Spleen (tissue), 11 donors: ENCODE data around the gene TBC1D22A. TPM values are rescaled to one million over a fixed set of nuclear protein-coding genes. Genes with fewer than 3 reads are reported as not detected.

Experiments used
- DNase-seq: peaks from one replicate; pipeline ENCODE4 v3.0.0-alpha.2; 2020
- H3K27ac ChIP-seq, 8 donors: fragments of 200-600 bp; sonication (generic) in 7 of 8; 1 replicate in 4 of 8; 2 replicates in 4 of 8; pipeline versions ENCODE4 v1.5.0 to v1.8.0; 2016 to 2021; ENCODE audit warnings: inconsistent platforms in 4 of 8, mild to moderate bottlenecking in 4 of 8, moderate library complexity in 1 of 8
- H3K27me3 ChIP-seq, 7 donors: fragments of 200-600 bp; sonication (generic) in 6 of 7; replicated peaks in 1 of 7; 1 replicate in 4 of 7; 2 replicates in 3 of 7; pipeline versions ENCODE4 v1.5.0 to v1.8.0; 2016 to 2021; ENCODE audit warnings: inconsistent platforms in 3 of 7, mild to moderate bottlenecking in 1 of 7
- H3K36me3 ChIP-seq, 6 donors: fragments of 200-600 bp; sonication (generic) in 5 of 6; 1 replicate in 4 of 6; 2 replicates in 2 of 6; pipeline versions ENCODE4 v1.5.0 to v1.8.0; 2016 to 2021; ENCODE audit warnings: inconsistent platforms in 2 of 6
- H3K4me1 ChIP-seq, 6 donors: fragments of 200-600 bp; sonication (generic) in 5 of 6; 1 replicate in 3 of 6; 2 replicates in 3 of 6; pipeline versions ENCODE4 v1.5.0 to v1.8.0; 2016 to 2021; ENCODE audit warnings: inconsistent platforms in 3 of 6
- H3K4me3 ChIP-seq, 8 donors: fragments of 200-600 bp; sonication (generic) in 7 of 8; 1 replicate in 4 of 8; 2 replicates in 4 of 8; pipeline versions ENCODE4 v1.5.0 to v1.8.0; 2016 to 2021; ENCODE audit warnings: inconsistent platforms in 4 of 8, mild to moderate bottlenecking in 4 of 8, moderate library complexity in 2 of 8
- H3K9me3 ChIP-seq, 8 donors: fragments of 200-600 bp; sonication (generic) in 7 of 8; 1 replicate in 4 of 8; 2 replicates in 4 of 8; pipeline versions ENCODE4 v1.5.0 to v1.8.0; 2016 to 2021; ENCODE audit warnings: inconsistent platforms in 4 of 8
- CTCF ChIP-seq, 11 experiments: fragments of 200-600 bp in 7 of 11; fragments of 450-650 bp in 4 of 11; sonication (generic) in 4 of 11; IDR thresholded peaks in 8 of 11; conservative IDR thresholded peaks in 3 of 11; 1 replicate in 7 of 11; 2 replicates in 4 of 11; pipeline versions ENCODE4 v1.4.0 to v1.8.0; 2016 to 2021; ENCODE audit warnings: antibody characterized with exemption in 11 of 11, inconsistent platforms in 4 of 11, mild to moderate bottlenecking in 1 of 11
- POLR2A ChIP-seq, 3 donors: fragments of 450-650 bp; IDR thresholded peaks; one replicate each; pipeline ENCODE4 v1.5.1; 2017; ENCODE audit warnings: antibody characterized with exemption in 3 of 3, mild to moderate bottlenecking in 1 of 3
- POLR2AphosphoS5 ChIP-seq, 3 donors: sonication (generic); formaldehyde crosslinking; IDR thresholded peaks; one replicate each; pipeline ENCODE4 v1.5.1; 2017; ENCODE audit warnings: antibody characterized with exemption in 3 of 3
- WGBS, 5 donors: extraction: QIAGEN DNeasy Blood & Tissue Kit in 3 of 5; methylation state at CpG; one replicate each; pipeline versions ENCODE4 v1.1.5 to v1.1.7; 2013 to 2018; 5-methylcytosine and 5-hydroxymethylcytosine counted together
- intact Hi-C: fragments of 100-400 bp; cut with DNase I; formaldehyde crosslinking; loops from one replicate; pipeline ENCODE4 v1.15.0; 2023; ENCODE audit warnings: low total_unique reads
- polyA plus RNA-seq, 3 donors: library from polyadenylated mRNA; stranded (reverse); fragments of 200-250 nt; gene quantifications; one replicate each; pipeline ENCODE4 v1.2.1, GENCODE V29; 2013
- total RNA-seq, 7 donors: library from RNA; depleted of rRNA in 3 of 7; stranded (reverse); fragments of >200 nt in 3 of 7; fragmentation: NEBNext Ultra II Directional in 4 of 7; extraction: Animal tissue kit (Norgen Biotek cat#: 25700) in 4 of 7; gene quantifications; one replicate each; pipeline versions ENCODE4 v1.1.0 to v1.2.1, GENCODE V29; 2016 to 2021
- donor health status: healthy with polysubstance abuse.
- donor health status: DM: no; HTN: no; CAD: no; lungs with moderate emphysema.
- donor health status: DM: no; HTN: no; CAD: no.
- donor health status: Bipolar disorder and iron deficiency.
- donor health status: healthy.
- donor health status: DM: no; HTN: no; CAD: no.
- donor health status: DM: yes; HTN: yes; CAD: no.

Gene TBC1D22A
- total and polyA plus RNA-seq, 10 donors = 17.2 to 66.9 (median 49.6) TPM

DNA sequence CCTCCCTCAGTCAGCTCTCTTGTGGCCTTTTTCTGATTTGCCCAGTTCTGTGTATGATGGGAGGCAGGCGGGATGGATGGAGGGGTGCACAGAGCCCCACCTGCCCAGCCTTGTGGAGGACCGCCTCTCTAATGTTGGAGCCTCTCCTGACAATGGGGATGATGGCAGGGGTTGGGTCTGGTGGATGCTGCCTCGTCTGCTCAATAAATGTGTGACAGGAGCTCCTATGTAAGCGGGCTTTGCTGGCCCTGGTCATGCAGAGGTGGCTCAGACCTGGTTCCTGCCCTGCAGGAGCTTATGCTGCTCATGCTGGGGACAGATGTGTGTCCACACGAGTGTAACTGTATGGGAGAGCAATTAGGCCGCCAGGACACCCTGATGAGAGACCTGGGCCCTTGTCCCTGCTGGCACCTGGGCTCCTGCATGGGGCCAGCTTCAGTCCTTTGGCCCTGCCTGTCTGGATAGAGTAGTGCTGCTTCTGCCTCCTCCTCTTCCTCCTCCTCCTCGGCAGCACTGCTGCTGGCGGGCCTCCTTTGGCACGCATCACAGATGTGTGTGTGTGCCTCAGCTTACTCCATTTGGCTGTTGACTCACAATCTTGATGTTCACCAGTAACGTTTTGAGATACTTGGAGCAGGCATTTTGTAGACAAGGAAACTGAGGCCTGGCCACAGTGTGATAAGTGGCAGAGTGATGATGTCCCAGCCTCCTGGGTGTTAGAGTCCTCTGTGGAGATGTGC is 131.0 kb downstream of the TBC1D22A start:
- Histone ChIP-seq H3K36me3 (peaks cover 0 to 83% (median 28%) of the 10 kb centered on the region in 6 donors), H3K4me3 (no peak overlapping the region), H3K9me3 (no peaks in the 10 kb centered on the region), H3K27me3 (no peaks in the 10 kb centered on the region), H3K4me1 (peaks cover 6 to 45% (median 23%) of the 10 kb centered on the region in 6 donors), H3K27ac (peak overlapping the region in 4 of 8 donors; percentile 15 to 35 (median 33))
- no peak for DNase-seq
- 88 to 96% (median 94%) methylated on average over 8 to 10 of the region's 10 CpGs for WGBS, 5 donors
- intact Hi-C loops = no loop called here
- peak in 1 of 3 donors; percentile 23 for TF ChIP-seq POLR2AphosphoS5 (IDR thresholded peaks at IDR 0.05)
- TF ChIP-seq POLR2A (IDR thresholded peaks at IDR 0.05) = no peak
- no peak for TF ChIP-seq CTCF (IDR thresholded peaks at IDR 0.05 in 8 of 11, conservative IDR thresholded peaks at IDR 0.05 in 3 of 11)

- H3K4me1 ChIP-seq = peaks cover 6 to 45% (median 23%) of the 10 kb centered on the region in 6 donors
- H3K27me3 ChIP-seq = no peaks in the 10 kb centered on the region
- peak overlapping the region in 5 of 8 donors; percentile 8 to 35 (median 17) for H3K27ac ChIP-seq
- TF ChIP-seq POLR2A (IDR thresholded peaks at IDR 0.05) = no peak
- TF ChIP-seq POLR2AphosphoS5 (IDR thresholded peaks at IDR 0.05) = no peak
- TF ChIP-seq CTCF (IDR thresholded peaks at IDR 0.05 in 8 of 11, conservative IDR thresholded peaks at IDR 0.05 in 3 of 11) = no peak
- intact Hi-C loops = no loop called here
- no peak for DNase-seq
- H3K36me3 ChIP-seq = peaks cover 0 to 77% (median 28%) of the 10 kb centered on the region in 6 donors
- no peak overlapping the region for H3K4me3 ChIP-seq
- 80 to 85% (median 82%) methylated on average over 12 of the region's 12 CpGs for WGBS, 5 donors
- H3K9me3 ChIP-seq = no peaks in the 10 kb centered on the region
Measured at GRCh38 chr22:46894081-46894671, 131.7 kb downstream of the TBC1D22A start.

DNA sequence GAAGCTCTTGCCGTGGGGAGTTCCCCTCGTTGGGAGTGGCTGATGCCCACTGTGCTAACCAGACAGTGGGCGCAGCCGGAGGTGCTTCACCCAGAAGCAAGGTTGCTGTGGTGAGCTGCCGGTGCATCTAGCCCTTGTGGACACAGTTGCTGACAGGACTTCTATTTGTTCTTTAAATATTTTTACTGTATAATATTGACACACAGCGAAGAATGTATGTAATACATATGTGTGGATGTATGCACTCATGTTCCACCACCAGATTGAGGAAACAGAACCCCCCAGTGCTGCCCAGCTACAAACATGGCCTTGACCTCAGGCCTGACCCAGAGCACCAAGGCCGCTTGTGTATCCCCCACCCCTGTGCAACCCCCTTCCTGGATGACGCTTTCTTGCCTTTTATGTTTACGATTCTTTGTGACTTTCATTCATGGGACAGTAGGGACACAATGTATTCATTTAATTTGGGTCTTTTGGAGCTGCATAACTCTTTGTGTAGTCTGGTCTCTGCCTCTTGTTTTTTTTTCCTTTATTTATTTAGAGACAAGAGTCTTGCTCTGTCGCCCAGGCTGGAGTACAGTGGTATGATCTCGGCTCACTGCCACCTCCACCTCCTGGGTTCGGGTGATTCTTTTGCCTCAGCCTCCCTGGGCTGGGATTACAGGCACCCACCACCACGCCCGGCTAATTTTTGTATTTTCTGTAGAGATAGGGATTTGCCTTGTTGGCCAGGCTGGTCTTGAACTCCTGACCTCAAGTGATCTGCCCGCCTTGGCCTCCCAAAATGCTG is 132.6 kb downstream of the TBC1D22A start:
- intact Hi-C loops = no loop called here
- no peak for DNase-seq
- 91 to 94% (median 92%) methylated on average over 15 of the region's 15 CpGs for WGBS, 5 donors

More for the DNA sequence above, 132.6 kb downstream of the TBC1D22A start:
- Histone ChIP-seq H3K4me1 (peaks cover 6 to 46% (median 23%) of the 10 kb centered on the region in 6 donors), H3K9me3 (no peaks in the 10 kb centered on the region), H3K27me3 (no peaks in the 10 kb centered on the region), H3K27ac (peak overlapping the region in 5 of 8 donors; percentile 8 to 35 (median 22)), H3K36me3 (peaks cover 0 to 75% (median 28%) of the 10 kb centered on the region in 6 donors), H3K4me3 (no peak overlapping the region)
- TF ChIP-seq CTCF (IDR thresholded peaks at IDR 0.05 in 8 of 11, conservative IDR thresholded peaks at IDR 0.05 in 3 of 11) (no peak), POLR2A (IDR thresholded peaks at IDR 0.05) (no peak), POLR2AphosphoS5 (IDR thresholded peaks at IDR 0.05) (no peak)
